Daoy (cell line): Measurements from ENCODE around the gene CCDC74B. TPM values are rescaled to one million over a fixed set of nuclear protein-coding genes. Genes with fewer than 3 reads are reported as not detected.
"Not testable (repeated sequence)": the region's sequence is repeated elsewhere in the genome, so short reads cannot be mapped to it uniquely, and the experiment has no call there.

Source experiments
- DNase-seq: peaks from one replicate; pipeline ENCODE4 v3.0.0-alpha.2; 2015; ENCODE audit warnings: low read depth
- total RNA-seq: library from RNA; depleted of rRNA; stranded (reverse); fragments of >200 nt; shearing (Covaris generic); gene quantifications from 2 replicates; pipeline ENCODE4 v1.2.3, GENCODE V29; 2014

CCDC74B gene
- total RNA-seq, 1 experiment from 2014 or later = 3.3 TPM

GRCh38 chr2:130166611-130167010 is 21.7 kb upstream of the CCDC74B start:
- DNase-seq = not testable (repeated sequence)

- no peak for DNase-seq
These were observed 20.5 kb upstream of the CCDC74B start for GRCh38 chr2:130165293-130166016.

- DNase-seq = no peak
These were observed 18.1 kb upstream of the CCDC74B start for GRCh38 chr2:130162968-130163367.

GRCh38 chr2:130162486-130162885 is 17.6 kb upstream of the CCDC74B start:
- DNase-seq = not testable (repeated sequence)

GRCh38 chr2:130160838-130161705 is 16.2 kb upstream of the CCDC74B start:
- not testable (repeated sequence) for DNase-seq

- no peak for DNase-seq
These were observed 15.2 kb upstream of the CCDC74B start for GRCh38 chr2:130160131-130160530.

GRCh38 chr2:130159376-130159775 is 14.5 kb upstream of the CCDC74B start:
- not testable (repeated sequence) for DNase-seq

GRCh38 chr2:130158631-130159030 is 13.7 kb upstream of the CCDC74B start:
- no peak for DNase-seq

- DNase-seq = peak; percentile 51
These were observed 13.1 kb upstream of the CCDC74B start for GRCh38 chr2:130157825-130158514.

GRCh38 chr2:130157354-130157753 is 12.4 kb upstream of the CCDC74B start:
- DNase-seq = peak; percentile 20

- no peak for DNase-seq
These were observed 11.7 kb upstream of the CCDC74B start for GRCh38 chr2:130156624-130157004.

- peak; percentile 67 for DNase-seq
These were observed 11.2 kb upstream of the CCDC74B start for GRCh38 chr2:130155956-130156623.

- DNase-seq = no peak
These were observed 10.2 kb upstream of the CCDC74B start for GRCh38 chr2:130154773-130155765.

- DNase-seq = not testable (repeated sequence)
These were observed 9.5 kb upstream of the CCDC74B start for GRCh38 chr2:130154423-130154770.

GRCh38 chr2:130153721-130154422 is 9.0 kb upstream of the CCDC74B start:
- not testable (repeated sequence) for DNase-seq

GRCh38 chr2:130152816-130153595 is 8.1 kb upstream of the CCDC74B start:
- DNase-seq = no peak

GRCh38 chr2:130152136-130152815 is 7.4 kb upstream of the CCDC74B start:
- DNase-seq = not testable (repeated sequence)

GRCh38 chr2:130151145-130151512 is 6.2 kb upstream of the CCDC74B start:
- not testable (repeated sequence) for DNase-seq
